HG03060 (cell line): ENCODE measurements around the gene HMGXB3.
"Not testable (repeated sequence)": the region's sequence is repeated elsewhere in the genome, so short reads cannot be mapped to it uniquely, and the experiment has no call there.

Experiments used
- ATAC-seq: cut with Tn5 transposase; IDR thresholded peaks from one replicate; pipeline ENCODE4 v1.9.1; 2021; ENCODE audit warnings: low read depth, moderate number of reproducible peaks; ENCODE audit not compliant: unreplicated experiment

HMGXB3 gene

DNA sequence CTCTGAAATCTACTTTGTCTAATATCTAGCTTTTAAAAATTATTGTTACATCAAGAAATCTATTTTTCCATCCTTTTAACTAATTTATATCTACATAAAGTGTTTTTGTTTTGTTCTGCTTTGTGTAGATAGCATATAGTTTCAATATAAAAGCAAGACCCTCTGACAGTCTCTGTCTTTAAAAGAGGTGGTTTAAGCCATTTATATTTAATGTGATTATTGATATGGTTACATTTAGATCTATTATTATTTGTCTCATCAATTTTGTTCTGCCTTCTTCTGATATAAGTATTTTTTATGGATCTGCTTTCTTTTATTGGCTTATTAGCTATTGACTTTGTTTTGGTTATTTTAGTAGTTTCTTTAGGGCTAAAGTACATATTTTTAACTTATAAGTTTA is 16.0 kb downstream of the HMGXB3 start:
- no peak for ATAC-seq

DNA sequence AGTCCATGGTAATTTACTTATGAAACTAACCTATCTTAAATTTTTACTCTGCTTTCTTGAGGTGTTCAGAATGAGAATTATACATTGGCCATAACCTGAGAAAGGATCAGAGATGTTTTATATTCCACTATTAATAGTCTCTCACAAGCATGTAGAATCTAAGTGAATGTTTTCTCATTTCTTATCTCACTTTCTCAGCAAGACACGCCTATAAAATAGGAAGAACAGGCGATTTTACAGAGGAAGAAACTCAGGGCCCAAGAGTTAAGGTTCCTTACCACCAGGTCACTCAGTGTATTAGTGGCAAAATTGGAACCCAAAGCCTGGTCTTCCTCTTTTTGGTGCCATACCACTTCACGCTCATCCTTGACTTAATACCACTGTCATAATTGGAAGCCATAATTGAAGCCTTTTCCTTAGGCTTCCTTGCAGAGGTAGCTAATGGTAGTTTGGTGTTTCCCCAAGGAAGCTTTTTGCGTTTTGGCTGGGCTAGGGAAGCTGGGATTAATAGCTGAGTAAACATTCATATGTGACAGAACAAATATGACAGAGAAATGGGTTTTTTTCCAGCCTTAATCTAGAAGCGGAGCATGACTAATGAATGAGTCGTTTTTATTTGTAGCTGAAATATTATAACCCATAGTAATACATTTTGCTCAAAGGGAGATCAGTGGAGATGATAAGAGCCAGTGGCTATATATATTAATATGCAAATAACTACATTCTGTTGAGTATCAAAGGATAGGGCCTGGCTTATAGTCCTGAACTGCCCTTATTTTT is 16.9 kb downstream of the HMGXB3 start:
- no peak for ATAC-seq

- no peak for ATAC-seq
Observed at GRCh38 chr5:150020249-150020648, 19.7 kb downstream of the HMGXB3 start.

GRCh38 chr5:150021491-150022157 is 21.1 kb downstream of the HMGXB3 start:
- ATAC-seq, result no peak

DNA sequence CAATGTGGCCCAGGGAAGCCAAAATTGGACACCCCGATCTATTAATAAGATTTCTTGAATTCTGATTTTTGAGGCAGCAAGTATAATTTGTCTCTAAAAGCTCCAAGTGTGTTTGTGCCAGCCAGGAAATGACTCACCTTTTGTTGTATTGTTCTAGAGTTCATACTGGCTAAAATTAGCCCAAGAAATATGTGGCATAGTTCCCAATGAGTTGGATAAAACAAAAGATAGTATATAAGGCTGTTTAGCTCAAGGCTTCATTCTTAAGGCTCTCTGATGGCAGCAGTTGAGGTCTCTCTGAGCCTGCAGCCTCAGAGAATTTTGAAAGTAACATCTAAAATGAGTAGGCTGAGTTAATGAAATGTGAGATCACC is 21.6 kb downstream of the HMGXB3 start:
- no peak for ATAC-seq

- ATAC-seq, result no peak
Observed at GRCh38 chr5:150022681-150023080, 22.1 kb downstream of the HMGXB3 start.

GRCh38 chr5:150023136-150023535 is 22.6 kb downstream of the HMGXB3 start:
- ATAC-seq, result no peak

DNA sequence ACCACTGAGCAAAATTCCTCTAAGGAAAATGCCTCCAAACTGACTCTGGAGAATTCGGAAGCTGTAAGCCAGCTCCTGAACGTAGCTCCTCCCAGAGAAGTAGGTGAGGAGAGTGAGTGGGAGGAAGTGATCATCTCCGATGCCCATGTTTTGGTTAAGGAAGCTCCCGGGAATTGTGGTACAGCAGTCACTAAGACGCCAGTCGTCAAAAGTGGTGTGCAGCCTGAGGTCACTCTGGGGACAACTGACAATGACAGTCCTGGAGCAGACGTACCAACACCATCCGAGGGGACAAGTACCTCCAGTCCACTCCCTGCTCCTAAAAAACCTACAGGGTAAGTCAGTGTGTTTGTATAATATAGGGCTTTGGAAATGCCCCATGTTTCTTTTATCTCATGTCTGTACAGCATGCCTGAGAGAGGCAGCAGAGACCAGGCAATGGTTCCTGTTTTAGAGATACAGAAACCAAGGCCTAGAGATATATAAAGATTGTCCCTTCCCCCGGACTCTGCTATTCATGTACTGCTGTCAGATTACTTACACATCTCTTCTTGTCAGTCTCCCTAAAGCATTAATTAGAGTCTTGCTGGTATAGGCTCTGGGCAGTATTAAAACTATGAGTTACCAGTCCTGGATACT is 23.9 kb downstream of the HMGXB3 start:
- ATAC-seq, result no peak

- ATAC-seq, result no peak
Observed at GRCh38 chr5:150026682-150027172, 26.2 kb downstream of the HMGXB3 start.

GRCh38 chr5:150028047-150028446 is 27.5 kb downstream of the HMGXB3 start:
- ATAC-seq, result not testable (repeated sequence)

- no peak for ATAC-seq
Observed at GRCh38 chr5:150033334-150033733, 32.8 kb downstream of the HMGXB3 start.

DNA sequence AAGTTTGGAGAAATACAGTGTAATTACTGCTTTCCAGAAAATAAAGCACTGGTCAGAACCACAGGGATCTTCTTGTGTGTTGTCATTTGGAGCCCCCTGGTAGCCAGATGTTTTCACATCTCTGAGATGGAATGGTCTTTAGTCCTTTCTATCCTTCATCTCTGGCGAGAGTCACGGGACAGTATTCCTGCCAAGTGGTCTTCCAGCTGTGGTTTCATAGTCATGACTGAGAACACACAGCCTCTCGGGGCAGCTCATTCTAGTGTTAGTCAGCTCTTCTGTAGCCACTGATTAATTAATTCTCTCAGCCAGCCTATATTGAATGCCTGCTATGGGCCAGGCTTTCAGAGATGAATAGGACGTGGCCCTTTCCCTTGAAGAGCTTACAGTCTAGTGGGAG is 34.1 kb downstream of the HMGXB3 start:
- no peak for ATAC-seq

DNA sequence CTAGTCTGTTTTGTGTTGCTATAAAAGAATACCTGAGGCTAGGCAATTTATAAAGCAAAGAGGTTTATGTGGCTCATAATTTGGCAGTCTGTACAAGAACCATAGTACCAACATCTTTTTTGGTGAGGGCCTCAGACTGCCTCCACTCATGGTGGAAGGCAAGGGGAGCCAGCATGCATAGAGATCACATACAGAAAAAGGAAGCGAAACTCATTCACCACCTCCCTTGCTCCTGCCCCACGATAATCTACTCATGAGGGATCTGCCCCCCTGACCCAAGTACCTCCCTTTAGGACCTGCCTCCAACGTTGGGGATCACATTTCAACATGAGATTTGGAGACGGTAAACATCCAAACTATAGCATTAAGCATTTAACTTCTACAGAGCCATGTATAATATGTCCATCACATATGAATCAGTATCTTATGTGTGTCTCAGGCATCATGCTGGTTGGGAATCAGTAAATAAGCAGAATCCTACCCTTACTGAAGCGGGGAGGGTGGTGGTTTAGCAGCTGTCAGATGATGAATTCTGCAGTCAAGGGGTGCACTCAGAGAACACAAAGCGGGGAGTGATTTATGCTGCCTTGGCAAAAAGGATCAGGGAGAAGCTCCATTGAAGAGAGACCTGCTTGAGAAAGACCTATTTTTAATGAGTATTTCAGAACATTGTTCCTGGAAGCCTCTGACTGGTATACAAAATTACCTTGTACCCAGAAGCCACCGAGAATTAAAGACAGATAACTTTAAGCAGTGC is 34.8 kb downstream of the HMGXB3 start:
- no peak for ATAC-seq

GRCh38 chr5:150036513-150036912 is 36.0 kb downstream of the HMGXB3 start:
- ATAC-seq, result no peak

GRCh38 chr5:150038547-150038946 is 38.0 kb downstream of the HMGXB3 start:
- no peak for ATAC-seq

DNA sequence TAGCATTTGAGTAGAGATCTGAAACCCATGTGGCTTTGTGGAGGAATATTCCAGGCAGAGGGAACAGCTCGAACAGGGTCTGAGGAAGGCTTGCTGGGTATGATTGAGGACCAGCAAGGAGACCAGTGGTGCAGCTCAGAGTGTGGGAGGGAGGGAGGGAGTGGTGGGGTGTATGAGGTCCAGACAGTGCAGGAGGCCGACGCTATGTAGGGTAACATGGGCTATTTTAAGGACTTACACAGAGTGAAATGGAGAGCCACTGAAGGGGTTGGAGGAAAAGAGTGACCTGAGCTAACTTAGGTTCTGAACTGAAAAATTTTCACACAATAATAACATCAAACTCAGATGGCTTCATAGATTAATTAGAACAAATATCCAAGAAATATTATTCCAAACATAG is 41.9 kb downstream of the HMGXB3 start:
- ATAC-seq, result no peak

- no peak for ATAC-seq
Observed at GRCh38 chr5:150043657-150044328, 43.3 kb downstream of the HMGXB3 start.

- no peak for ATAC-seq
Observed at GRCh38 chr5:150044329-150044681, 43.8 kb downstream of the HMGXB3 start.

DNA sequence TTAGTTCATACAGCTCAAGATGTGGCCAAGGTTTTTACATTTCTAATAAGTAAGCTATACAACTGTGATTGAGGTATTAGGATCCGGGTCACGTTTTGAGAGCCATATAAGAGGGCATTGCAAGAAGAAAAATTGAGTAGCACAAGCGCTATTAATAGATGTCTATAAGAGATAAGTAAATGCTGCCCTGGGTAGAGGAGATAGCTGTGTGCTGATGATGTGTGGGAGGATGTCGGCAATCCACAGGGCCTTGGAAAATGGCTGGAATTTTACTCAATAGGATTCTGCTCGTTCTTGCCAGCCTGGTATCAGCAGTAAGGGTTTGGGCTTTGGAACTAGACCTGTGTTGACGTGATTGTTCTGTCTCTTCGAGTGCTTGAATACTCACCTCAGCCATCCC is 44.2 kb downstream of the HMGXB3 start:
- ATAC-seq, result no peak

GRCh38 chr5:150045549-150045948 is 45.0 kb downstream of the HMGXB3 start:
- ATAC-seq, result no peak
